Osteoblast (primary cell): Measurements from ENCODE around the gene ULK2. TPM values are rescaled to one million over a fixed set of nuclear protein-coding genes. Genes with fewer than 3 reads are reported as not detected.

Experiments
- DNase-seq: peaks from one replicate; pipeline ENCODE4 v3.0.0; 2011; ENCODE audit warnings: low spot score, mixed read lengths; ENCODE audit not compliant: insufficient read length; ENCODE audit errors: missing footprints
- H2AFZ ChIP-seq: 2 replicates; pipeline ENCODE4 v1.6.0; 2011; ENCODE audit warnings: mild to moderate bottlenecking, low read length
- H3K27ac ChIP-seq: 2 replicates; pipeline ENCODE4 v1.5.1; 2011; ENCODE audit warnings: mild to moderate bottlenecking, low read depth, low read length, moderate library complexity
- H3K27me3 ChIP-seq: 2 replicates; pipeline ENCODE4 v1.6.0; 2012; ENCODE audit warnings: mild to moderate bottlenecking, control low read depth, inconsistent platforms, low read length, moderate library complexity; ENCODE audit not compliant: insufficient read depth
- H3K36me3 ChIP-seq: 2 replicates; pipeline ENCODE4 v1.5.1; 2011; ENCODE audit warnings: mild to moderate bottlenecking, low read length, control low read depth, moderate library complexity; ENCODE audit not compliant: insufficient read depth
- H3K4me1 ChIP-seq: 2 replicates; pipeline ENCODE4 v1.5.1; 2011; ENCODE audit warnings: mild to moderate bottlenecking, low read length, control low read depth, moderate library complexity; ENCODE audit not compliant: insufficient read depth
- H3K4me2 ChIP-seq: 2 replicates; pipeline ENCODE4 v1.6.0; 2011; ENCODE audit warnings: mild to moderate bottlenecking, low read length; ENCODE audit not compliant: insufficient read depth
- H3K4me3 ChIP-seq: fragments of 200-600 bp; sonication (generic); 3 replicates; pipeline ENCODE4 v1.5.1; 2012; ENCODE audit warnings: mild to moderate bottlenecking, low read length, inconsistent platforms; ENCODE audit not compliant: insufficient read depth
- H3K79me2 ChIP-seq: 2 replicates; pipeline ENCODE4 v1.6.0; 2012; ENCODE audit warnings: mild to moderate bottlenecking, low read length, control low read depth, inconsistent platforms; ENCODE audit not compliant: insufficient read depth
- H3K9me3 ChIP-seq: 2 replicates; pipeline ENCODE4 v1.5.1; 2011; ENCODE audit warnings: low read depth, low read length, control low read depth
- H4K20me1 ChIP-seq: 2 replicates; pipeline ENCODE4 v1.6.0; 2012; ENCODE audit warnings: mild to moderate bottlenecking, low read length, control low read depth; ENCODE audit not compliant: insufficient read depth
- CTCF ChIP-seq: IDR thresholded peaks from 2 replicates; pipeline ENCODE4 v1.5.1; 2011; ENCODE audit warnings: mild to moderate bottlenecking, low read depth, low read length, moderate library complexity; ENCODE audit errors: extremely low read depth
- total RNA-seq: library from RNA; depleted of rRNA; stranded (reverse); fragments of >200 nt; gene quantifications from 2 replicates; pipeline ENCODE4 v1.2.3, GENCODE V29; 2012

ULK2 gene
- total RNA-seq, 1 donor = 27.5 TPM

DNA sequence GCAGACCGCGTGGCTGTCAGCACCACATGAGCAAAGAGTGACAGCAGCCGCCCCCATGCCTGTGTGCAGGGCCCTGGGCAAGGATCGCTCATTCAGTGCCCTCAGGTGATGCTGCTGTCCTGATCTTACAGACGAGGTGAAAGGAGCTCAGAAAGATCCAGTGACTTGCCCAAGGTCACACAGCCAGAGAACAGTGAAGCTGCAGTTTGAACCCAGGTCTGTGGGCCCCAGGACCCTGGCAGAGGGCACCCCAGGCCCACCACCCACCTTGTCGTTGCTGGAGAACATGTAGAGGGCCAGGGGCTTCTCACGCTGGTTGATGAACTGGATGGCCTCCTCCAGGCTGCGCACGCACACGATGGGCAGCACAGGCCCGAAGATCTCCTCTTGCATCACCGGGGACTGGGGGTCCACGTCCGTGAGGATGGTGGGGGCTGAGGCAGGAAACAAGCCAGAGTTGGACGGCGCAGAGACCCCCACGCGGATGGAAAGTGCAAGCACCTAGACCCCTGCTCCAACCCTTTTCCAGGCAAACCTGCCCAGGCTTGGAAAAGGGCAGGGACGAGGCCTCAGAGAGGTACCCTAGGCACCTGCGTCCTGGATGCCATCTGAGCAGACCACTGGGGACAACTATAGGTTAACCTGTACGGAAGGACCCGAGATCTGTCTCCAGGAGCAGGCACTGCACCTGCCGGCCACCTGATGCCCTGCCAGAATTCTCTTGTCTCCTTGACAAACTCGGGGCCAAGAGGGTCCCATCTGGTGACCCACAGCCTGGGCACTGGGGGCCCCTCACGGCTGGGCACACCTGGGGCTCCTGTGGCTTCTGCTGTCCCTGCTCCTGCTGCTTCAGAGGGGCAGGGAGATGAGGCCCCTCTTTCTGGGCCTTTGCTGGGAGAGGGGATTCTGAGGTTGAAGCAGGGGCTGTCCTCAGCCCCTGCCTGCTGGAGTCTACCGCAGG is 128.2 kb downstream of the ULK2 start:
- DNase-seq = peak; percentile 74
- no peaks in the 10 kb centered on the region for H4K20me1 ChIP-seq
- no peaks in the 10 kb centered on the region for H3K36me3 ChIP-seq
- no peak for TF ChIP-seq CTCF
- no peak overlapping the region for H3K4me3 ChIP-seq
- no peak overlapping the region for H2AFZ ChIP-seq
- no peaks in the 10 kb centered on the region for H3K27me3 ChIP-seq
- H3K79me2 ChIP-seq = no peaks in the 10 kb centered on the region
- H3K9me3 ChIP-seq = no peaks in the 10 kb centered on the region
- no peak overlapping the region for H3K4me2 ChIP-seq
- H3K27ac ChIP-seq = no peak overlapping the region
- no peaks in the 10 kb centered on the region for H3K4me1 ChIP-seq

DNA sequence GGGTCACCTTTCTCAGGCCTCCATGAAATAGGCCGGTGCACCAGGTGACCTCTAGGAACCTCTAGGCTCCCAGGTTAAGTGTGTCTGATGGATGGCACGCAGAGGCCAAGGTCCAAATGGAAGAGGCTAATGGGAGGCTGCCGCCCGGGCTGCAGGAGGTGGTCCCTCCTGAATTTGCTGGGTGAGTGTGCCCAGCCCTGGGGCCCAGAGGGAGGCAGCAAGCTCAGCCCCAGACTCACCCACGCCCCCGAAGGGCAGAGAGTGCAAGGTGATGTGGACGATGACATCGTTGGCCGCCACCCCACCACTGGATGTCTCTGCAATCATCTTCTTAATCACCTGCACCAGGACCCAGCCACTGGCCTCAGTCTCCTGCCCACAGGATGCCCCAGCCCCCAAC is 129.0 kb downstream of the ULK2 start:
- no peak for TF ChIP-seq CTCF
- Histone ChIP-seq H3K36me3 (no peaks in the 10 kb centered on the region), H3K27ac (no peak overlapping the region), H3K27me3 (no peaks in the 10 kb centered on the region), H4K20me1 (no peaks in the 10 kb centered on the region), H3K4me1 (no peaks in the 10 kb centered on the region), H3K4me2 (no peak overlapping the region), H2AFZ (no peak overlapping the region), H3K4me3 (no peak overlapping the region), H3K79me2 (no peaks in the 10 kb centered on the region), H3K9me3 (no peaks in the 10 kb centered on the region)
- peak; percentile 45 for DNase-seq

DNA sequence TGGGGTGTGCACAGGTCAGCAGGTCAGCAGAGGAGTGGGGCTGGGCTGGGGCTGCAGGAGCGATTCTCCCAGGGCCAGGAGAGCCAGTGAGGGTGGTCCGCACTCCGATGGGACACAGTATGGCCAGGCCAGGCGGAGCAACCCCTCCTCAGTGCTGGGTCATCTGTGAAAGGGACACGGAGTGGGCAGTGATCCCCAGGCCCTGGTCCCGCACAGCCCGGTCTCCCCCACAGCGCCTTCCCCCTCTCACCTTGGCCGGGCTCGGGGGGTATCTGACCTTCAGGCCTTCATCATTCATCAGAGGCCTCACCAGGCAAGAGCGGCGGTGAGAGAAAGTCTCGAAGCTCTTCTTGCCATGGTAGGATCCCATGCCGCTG is 129.7 kb downstream of the ULK2 start:
- TF ChIP-seq CTCF = no peak
- H3K4me3 ChIP-seq = no peak overlapping the region
- H4K20me1 ChIP-seq = no peaks in the 10 kb centered on the region
- H3K9me3 ChIP-seq = no peaks in the 10 kb centered on the region
- no peaks in the 10 kb centered on the region for H3K79me2 ChIP-seq
- H2AFZ ChIP-seq = no peak overlapping the region
- H3K27ac ChIP-seq = no peak overlapping the region
- DNase-seq = peak; percentile 4
- no peaks in the 10 kb centered on the region for H3K36me3 ChIP-seq
- no peaks in the 10 kb centered on the region for H3K27me3 ChIP-seq
- no peaks in the 10 kb centered on the region for H3K4me1 ChIP-seq
- H3K4me2 ChIP-seq = no peak overlapping the region

GRCh38 chr17:19737305-19738072 is 130.2 kb downstream of the ULK2 start:
- DNase-seq = peak; percentile 77
- no peak for TF ChIP-seq CTCF

More at GRCh38 chr17:19737305-19738072, 130.2 kb downstream of the ULK2 start:
- H3K4me3 ChIP-seq = no peak overlapping the region
- no peaks in the 10 kb centered on the region for H3K36me3 ChIP-seq
- no peaks in the 10 kb centered on the region for H3K9me3 ChIP-seq
- no peaks in the 10 kb centered on the region for H3K27me3 ChIP-seq
- no peak overlapping the region for H2AFZ ChIP-seq
- H3K4me2 ChIP-seq = no peak overlapping the region
- no peaks in the 10 kb centered on the region for H4K20me1 ChIP-seq
- H3K79me2 ChIP-seq = no peaks in the 10 kb centered on the region
- H3K4me1 ChIP-seq = no peaks in the 10 kb centered on the region
- no peak overlapping the region for H3K27ac ChIP-seq
